Neural progenitor cell (in vitro differentiated cells): ENCODE measurements around the gene CWC22. TPM values are rescaled to one million over a fixed set of nuclear protein-coding genes. Genes with fewer than 3 reads are reported as not detected.

Experiments
- DNase-seq: peaks from one replicate; pipeline ENCODE4 v3.0.0-alpha.2; 2016; ENCODE audit warnings: low spot score
- H2AFZ ChIP-seq: fragments of 200-600 bp; sonication (generic); replicated peaks from 2 replicates; pipeline ENCODE4 v1.6.1; 2016; ENCODE audit warnings: antibody characterized with exemption
- H3F3A ChIP-seq: fragments of 200-600 bp; sonication (generic); 2 replicates; pipeline ENCODE4 v1.6.1; 2016; ENCODE audit warnings: antibody characterized with exemption, low read depth
- H3K27ac ChIP-seq: fragments of 200-600 bp; sonication (generic); 2 replicates; pipeline ENCODE4 v1.5.1; 2016; ENCODE audit warnings: mild to moderate bottlenecking
- H3K27me3 ChIP-seq: fragments of 200-600 bp; sonication (generic); 2 replicates; pipeline ENCODE4 v1.6.1; 2016; ENCODE audit warnings: mild to moderate bottlenecking, moderate library complexity
- H3K36me3 ChIP-seq: fragments of 200-600 bp; sonication (generic); 2 replicates; pipeline ENCODE4 v1.5.1; 2016
- H3K4me1 ChIP-seq: fragments of 200-600 bp; sonication (generic); 2 replicates; pipeline ENCODE4 v1.6.1; 2016; ENCODE audit warnings: mixed run types
- H3K4me2 ChIP-seq: fragments of 200-600 bp; sonication (generic); 2 replicates; pipeline ENCODE4 v1.6.1; 2016
- H3K4me3 ChIP-seq: fragments of 200-600 bp; sonication (generic); 2 replicates; pipeline ENCODE4 v1.5.1; 2016
- H3K79me2 ChIP-seq: fragments of 200-600 bp; sonication (generic); 2 replicates; pipeline ENCODE4 v1.6.1; 2016; ENCODE audit warnings: low read depth
- H3K9ac ChIP-seq: fragments of 200-600 bp; sonication (generic); 2 replicates; pipeline ENCODE4 v1.6.1; 2016
- H3K9me3 ChIP-seq: fragments of 200-600 bp; sonication (generic); 2 replicates; pipeline ENCODE4 v1.5.1; 2016; ENCODE audit warnings: low read depth
- H4K20me1 ChIP-seq: fragments of 200-600 bp; sonication (generic); 2 replicates; pipeline ENCODE4 v1.6.1; 2016; ENCODE audit warnings: low read depth
- H3K27ac Mint-ChIP-seq: 3 replicates; pipeline ENCODE4 v1.8.0; 2021; ENCODE audit warnings: mixed read lengths
- H3K27me3 Mint-ChIP-seq: 2 replicates; pipeline ENCODE4 v1.8.0; 2022; ENCODE audit warnings: low read depth, mild to moderate bottlenecking, inconsistent platforms, moderate library complexity, mixed read lengths; ENCODE audit not compliant: insufficient read depth
- H3K36me3 Mint-ChIP-seq: 3 replicates; pipeline ENCODE4 v1.8.0; 2021; ENCODE audit warnings: mixed read lengths
- H3K4me1 Mint-ChIP-seq: 3 replicates; pipeline ENCODE4 v1.8.0; 2021; ENCODE audit warnings: mixed read lengths
- H3K4me3 Mint-ChIP-seq: 3 replicates; pipeline ENCODE4 v1.8.0; 2021; ENCODE audit warnings: mild to moderate bottlenecking, moderate library complexity, mixed read lengths
- H3K9me3 Mint-ChIP-seq: 3 replicates; pipeline ENCODE4 v1.8.0; 2020; ENCODE audit warnings: mixed read lengths
- CTCF ChIP-seq: fragments of 200-600 bp; sonication (generic); IDR thresholded peaks from 2 replicates; pipeline ENCODE4 v1.5.1; 2017; ENCODE audit warnings: antibody characterized with exemption, mild to moderate bottlenecking
- EZH2 ChIP-seq: fragments of 200-600 bp; sonication (generic); IDR thresholded peaks from 2 replicates; pipeline ENCODE4 v1.6.1; 2017; ENCODE audit warnings: antibody characterized with exemption, mild to moderate bottlenecking, moderate library complexity
- EZH2phosphoT487 ChIP-seq: fragments of 200-600 bp; sonication (generic); IDR thresholded peaks from 2 replicates; pipeline ENCODE4 v1.6.1; 2017; ENCODE audit warnings: antibody characterized with exemption
- total RNA-seq: library from RNA; depleted of rRNA; stranded (reverse); fragments of >200 nt; gene quantifications from 2 replicates; pipeline ENCODE4 v1.2.3, GENCODE V29; 2015; ENCODE audit warnings: low replicate concordance

CWC22 gene
- total RNA-seq, 1 donor from 2014 or later = 60.2 TPM

DNA sequence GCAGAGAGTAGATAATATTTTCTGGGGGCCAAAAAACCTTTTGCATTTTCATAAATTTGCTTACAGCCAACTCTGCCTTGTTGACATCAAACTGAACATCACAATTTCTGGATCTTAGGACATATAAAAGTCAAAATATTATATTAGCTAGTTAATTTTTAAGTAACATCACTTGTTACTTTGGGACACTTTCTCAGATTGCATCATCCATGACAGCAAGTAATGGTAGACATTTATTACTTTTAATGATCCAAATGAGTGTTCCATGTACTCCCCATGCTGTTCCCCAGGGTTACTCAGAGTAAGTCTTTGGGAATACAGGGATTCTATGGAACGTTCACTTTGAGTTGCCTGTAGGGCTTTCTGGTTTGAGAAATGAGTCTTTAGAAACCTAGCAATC is 39.1 kb upstream of the CWC22 start:
- Histone ChIP-seq H2AFZ (no peak overlapping the region), H3K27me3 (no peaks in the 10 kb centered on the region), H3K36me3 (peaks cover 12% of the 10 kb centered on the region), H3K9ac (no peak overlapping the region), H3K79me2 (no peaks in the 10 kb centered on the region), H3K4me3 (no peak overlapping the region), H4K20me1 (no peaks in the 10 kb centered on the region), H3K4me2 (no peak overlapping the region), H3K9me3 (peaks cover 5% of the 10 kb centered on the region), H3F3A (no peaks in the 10 kb centered on the region), H3K27ac (no peak overlapping the region), H3K4me1 (no peaks in the 10 kb centered on the region)
- Mint-ChIP-seq H3K4me3 (no peak overlapping the region), H3K9me3 (no peaks in the 10 kb centered on the region), H3K27me3 (no peaks in the 10 kb centered on the region), H3K36me3 (no peaks in the 10 kb centered on the region), H3K27ac (no peak overlapping the region), H3K4me1 (no peaks in the 10 kb centered on the region)
- TF ChIP-seq CTCF (no peak), EZH2 (no peak), EZH2phosphoT487 (no peak)
- no peak for DNase-seq

DNA sequence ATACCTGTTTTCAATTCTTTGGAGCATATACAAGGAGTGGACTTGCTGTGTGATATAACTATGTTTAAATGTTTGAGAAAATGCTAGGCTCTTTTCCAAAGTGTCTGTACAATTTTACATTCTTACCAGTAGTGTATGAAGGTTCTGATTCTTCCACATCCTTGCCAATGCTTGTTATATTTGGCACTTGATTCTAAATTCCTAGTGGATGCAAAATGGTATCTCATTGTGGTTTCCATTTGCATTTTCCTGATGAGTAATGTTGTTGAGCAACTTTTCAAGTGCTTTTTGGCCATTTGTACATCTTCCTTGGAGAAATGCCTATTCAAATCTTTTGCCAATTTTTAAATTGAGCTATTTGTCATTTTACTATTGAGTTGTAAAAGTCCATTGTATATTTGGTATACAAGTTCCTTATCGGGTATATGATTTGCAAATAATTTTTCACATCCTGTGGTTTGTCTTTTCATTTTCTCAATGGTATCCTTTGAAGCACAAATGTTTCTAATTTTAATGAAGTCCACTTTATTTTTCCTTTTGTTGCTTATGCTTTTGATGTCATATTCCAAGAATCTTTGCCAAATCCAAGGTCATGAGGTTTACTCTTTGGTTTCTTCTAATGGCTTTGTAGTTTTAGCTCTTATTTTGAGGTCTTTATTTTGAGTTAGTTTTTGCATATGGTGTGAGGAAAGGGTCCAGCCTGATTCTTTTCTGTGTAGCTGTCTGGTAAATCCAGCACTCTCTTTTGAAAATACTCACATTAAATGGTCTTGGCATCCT is 33.2 kb upstream of the CWC22 start:
- no peak overlapping the region for H3K27ac Mint-ChIP-seq
- Histone ChIP-seq H2AFZ (no peak overlapping the region), H3K27ac (no peak overlapping the region), H3K4me1 (peaks cover 8% of the 10 kb centered on the region), H3F3A (no peaks in the 10 kb centered on the region), H3K27me3 (no peaks in the 10 kb centered on the region), H4K20me1 (no peaks in the 10 kb centered on the region), H3K79me2 (no peaks in the 10 kb centered on the region), H3K4me3 (no peak overlapping the region), H3K9ac (no peak overlapping the region), H3K9me3 (peaks cover 5% of the 10 kb centered on the region), H3K36me3 (no peaks in the 10 kb centered on the region), H3K4me2 (no peak overlapping the region)
- TF ChIP-seq EZH2 = no peak
- TF ChIP-seq CTCF = no peak
- no peak for TF ChIP-seq EZH2phosphoT487
- H3K36me3 Mint-ChIP-seq = no peaks in the 10 kb centered on the region
- H3K4me3 Mint-ChIP-seq = no peak overlapping the region
- peaks cover 4% of the 10 kb centered on the region for H3K4me1 Mint-ChIP-seq
- H3K27me3 Mint-ChIP-seq = no peaks in the 10 kb centered on the region
- no peaks in the 10 kb centered on the region for H3K9me3 Mint-ChIP-seq
- no peak for DNase-seq

DNA sequence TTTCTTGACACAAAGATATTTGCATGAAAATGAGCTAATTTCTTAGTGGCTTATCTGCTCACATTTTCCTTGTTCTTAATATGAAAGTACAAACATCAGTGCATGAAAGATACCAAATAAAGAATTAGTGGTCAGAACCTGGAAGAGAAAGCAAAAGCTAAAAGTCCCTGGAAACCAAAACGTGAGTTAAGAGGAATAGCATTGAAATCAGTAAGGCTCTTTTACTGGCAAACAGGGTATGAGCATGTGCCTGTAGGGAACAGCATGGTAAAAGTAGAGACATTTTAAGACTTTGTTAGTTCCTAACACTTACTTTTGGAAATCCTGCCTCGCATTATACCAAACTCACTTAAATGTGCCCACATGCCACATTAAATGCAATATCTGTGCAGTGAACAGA is 31.9 kb upstream of the CWC22 start:
- Histone ChIP-seq H3K27ac (no peak overlapping the region), H2AFZ (peak overlapping the region; percentile 87), H3K9ac (no peak overlapping the region), H4K20me1 (no peaks in the 10 kb centered on the region), H3F3A (peaks cover 9% of the 10 kb centered on the region), H3K79me2 (no peaks in the 10 kb centered on the region), H3K4me1 (peaks cover 16% of the 10 kb centered on the region), H3K4me2 (no peak overlapping the region), H3K9me3 (peaks cover 3% of the 10 kb centered on the region), H3K36me3 (no peaks in the 10 kb centered on the region), H3K4me3 (no peak overlapping the region), H3K27me3 (no peaks in the 10 kb centered on the region)
- H3K9me3 Mint-ChIP-seq = no peaks in the 10 kb centered on the region
- TF ChIP-seq EZH2phosphoT487 = no peak
- TF ChIP-seq CTCF = no peak
- no peak for TF ChIP-seq EZH2
- H3K27ac Mint-ChIP-seq = no peak overlapping the region
- no peak overlapping the region for H3K4me3 Mint-ChIP-seq
- no peak for DNase-seq
- H3K36me3 Mint-ChIP-seq = no peaks in the 10 kb centered on the region
- no peaks in the 10 kb centered on the region for H3K27me3 Mint-ChIP-seq
- H3K4me1 Mint-ChIP-seq = peaks cover 15% of the 10 kb centered on the region
